Upper lobe of left lung (tissue), 4 donors: Measurements from ENCODE around the gene STK11.
A peak's percentile ranks its signal among the peaks of the same experiment; 100 is the strongest.

Experiments
- EP300 ChIP-seq, 4 donors: sonication (generic); formaldehyde crosslinking; IDR thresholded peaks; one replicate each; pipeline ENCODE4 v1.5.1; 2017; ENCODE audit warnings: antibody characterized with exemption in 4 of 4, control low read depth in 2 of 4
- POLR2A ChIP-seq, 4 donors: fragments of 450-650 bp; IDR thresholded peaks; one replicate each; pipeline ENCODE4 v1.5.1; 2016 to 2017; ENCODE audit warnings: antibody characterized with exemption in 4 of 4, mild to moderate bottlenecking in 2 of 4
- TF ChIP-seq, protein P1 (sequence below), 6 experiments: fragments of 450-650 bp in 4 of 6; fragments of 200-600 bp in 2 of 6; sonication (generic) in 2 of 6; IDR thresholded peaks; one replicate each; pipeline ENCODE4 v1.5.1; 2016 to 2019; ENCODE audit warnings: antibody characterized with exemption in 6 of 6

DNA sequence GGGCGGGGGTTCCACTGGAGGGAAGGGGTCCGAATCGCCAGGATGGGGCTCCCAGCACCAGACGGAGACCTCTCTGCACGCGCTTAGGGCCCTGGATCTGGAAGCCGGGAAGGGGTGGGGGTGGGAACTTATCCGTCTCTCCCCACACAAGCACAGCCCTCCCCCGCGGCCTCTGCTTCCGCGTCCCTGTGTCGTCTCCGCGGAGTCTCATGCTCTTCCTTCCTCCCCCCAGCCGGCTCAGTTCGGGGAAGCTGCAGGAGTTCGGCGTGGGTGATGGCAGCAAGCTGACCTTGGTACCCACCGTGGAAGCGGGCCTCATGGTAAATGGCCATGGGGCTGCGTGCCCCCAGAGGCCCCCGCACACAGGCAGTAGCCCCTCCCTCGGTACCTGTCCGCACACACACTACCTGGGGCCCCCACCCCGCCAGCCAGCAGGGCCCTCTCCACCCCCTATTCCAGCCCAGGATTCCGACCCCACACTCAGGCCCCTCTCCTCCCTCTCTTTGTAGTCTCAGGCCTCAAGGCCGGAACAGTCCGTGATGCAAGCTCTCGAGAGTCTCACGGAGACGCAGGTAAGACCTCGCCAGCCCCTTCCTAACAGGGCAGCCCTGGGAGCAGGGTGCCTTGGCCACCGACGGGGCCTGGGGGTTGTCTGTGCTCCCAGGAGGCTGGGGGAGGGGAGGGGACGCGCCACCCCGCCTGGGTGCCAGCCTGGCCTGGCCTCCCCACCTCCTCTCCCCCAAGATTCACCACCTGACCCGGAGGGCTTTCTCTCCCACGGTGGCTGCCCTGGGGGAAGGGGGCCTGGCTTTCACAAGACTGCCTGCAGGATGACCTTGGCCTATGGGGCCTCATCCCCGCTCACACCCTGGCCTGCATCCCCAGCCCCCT lies 46.0 kb downstream of the STK11 start:
- TF ChIP-seq, protein P1, sequence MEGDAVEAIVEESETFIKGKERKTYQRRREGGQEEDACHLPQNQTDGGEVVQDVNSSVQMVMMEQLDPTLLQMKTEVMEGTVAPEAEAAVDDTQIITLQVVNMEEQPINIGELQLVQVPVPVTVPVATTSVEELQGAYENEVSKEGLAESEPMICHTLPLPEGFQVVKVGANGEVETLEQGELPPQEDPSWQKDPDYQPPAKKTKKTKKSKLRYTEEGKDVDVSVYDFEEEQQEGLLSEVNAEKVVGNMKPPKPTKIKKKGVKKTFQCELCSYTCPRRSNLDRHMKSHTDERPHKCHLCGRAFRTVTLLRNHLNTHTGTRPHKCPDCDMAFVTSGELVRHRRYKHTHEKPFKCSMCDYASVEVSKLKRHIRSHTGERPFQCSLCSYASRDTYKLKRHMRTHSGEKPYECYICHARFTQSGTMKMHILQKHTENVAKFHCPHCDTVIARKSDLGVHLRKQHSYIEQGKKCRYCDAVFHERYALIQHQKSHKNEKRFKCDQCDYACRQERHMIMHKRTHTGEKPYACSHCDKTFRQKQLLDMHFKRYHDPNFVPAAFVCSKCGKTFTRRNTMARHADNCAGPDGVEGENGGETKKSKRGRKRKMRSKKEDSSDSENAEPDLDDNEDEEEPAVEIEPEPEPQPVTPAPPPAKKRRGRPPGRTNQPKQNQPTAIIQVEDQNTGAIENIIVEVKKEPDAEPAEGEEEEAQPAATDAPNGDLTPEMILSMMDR (IDR thresholded peaks at IDR 0.05): no peak
- TF ChIP-seq POLR2A (IDR thresholded peaks at IDR 0.05): peak in 2 of 4 donors; percentile 18 to 65
- TF ChIP-seq EP300 (IDR thresholded peaks at IDR 0.05): no peak
